Keratinocyte (primary cell): ENCODE results near the gene PKNOX2. TPM values are rescaled to one million over a fixed set of nuclear protein-coding genes. Genes with fewer than 3 reads are reported as not detected.

ENCODE experiments used
- DNase-seq: peaks from one replicate; pipeline ENCODE4 v3.0.0-alpha.2; 2011; ENCODE audit warnings: low read depth, missing footprints, low spot score
- FAIRE-seq: peaks from 2 replicates; lab custom pipeline; 2011; peaks lifted over from hg19 to GRCh38; lab: Jason Lieb, UNC
- H2AFZ ChIP-seq: 2 replicates; pipeline ENCODE4 v1.6.0; 2012; ENCODE audit warnings: low read length, control low read depth, inconsistent platforms; ENCODE audit not compliant: control insufficient read depth
- H3K27ac ChIP-seq: 2 replicates; pipeline ENCODE4 v1.5.1; 2011; ENCODE audit warnings: low read length; ENCODE audit not compliant: control insufficient read depth, insufficient read depth
- H3K27me3 ChIP-seq: 3 replicates; pipeline ENCODE4 v1.6.0; 2011; ENCODE audit warnings: low read length; ENCODE audit not compliant: control insufficient read depth, insufficient read depth; ENCODE audit errors: extremely low read depth
- H3K36me3 ChIP-seq, 2 experiments: 2 replicates in 1 of 2; 3 replicates in 1 of 2; pipeline ENCODE4 v1.5.1; 2011; ENCODE audit warnings: low read length in 2 of 2, mild to moderate bottlenecking in 1 of 2; ENCODE audit not compliant: control insufficient read depth in 2 of 2, insufficient read depth in 2 of 2; ENCODE audit errors: extremely low read depth in 1 of 2
- H3K4me1 ChIP-seq: 3 replicates; pipeline ENCODE4 v1.5.1; 2011; ENCODE audit warnings: low read length; ENCODE audit not compliant: control insufficient read depth, insufficient read depth; ENCODE audit errors: extremely low read depth
- H3K4me2 ChIP-seq: 3 replicates; pipeline ENCODE4 v1.6.0; 2011; ENCODE audit warnings: low read depth, low read length; ENCODE audit not compliant: control insufficient read depth, insufficient read depth; ENCODE audit errors: extremely low read depth
- H3K4me3 ChIP-seq, 3 experiments: fragments of 200-600 bp in 1 of 3; sonication (generic) in 1 of 3; 2 replicates in 2 of 3; 3 replicates in 1 of 3; pipeline ENCODE4 v1.5.1; 2011 to 2016; ENCODE audit warnings: low read length in 3 of 3, mild to moderate bottlenecking in 3 of 3, control low read depth in 2 of 3, inconsistent platforms in 1 of 3, low read depth in 1 of 3, mixed read lengths in 1 of 3, mixed run types in 1 of 3, moderate library complexity in 1 of 3; ENCODE audit not compliant: control insufficient read depth in 2 of 3, insufficient read depth in 2 of 3; ENCODE audit errors: extremely low read depth in 1 of 3
- H3K79me2 ChIP-seq: 2 replicates; pipeline ENCODE4 v1.6.0; 2012; ENCODE audit warnings: low read length; ENCODE audit not compliant: control insufficient read depth, insufficient read depth
- H3K9ac ChIP-seq: 3 replicates; pipeline ENCODE4 v1.6.0; 2011; ENCODE audit warnings: low read length; ENCODE audit not compliant: control insufficient read depth, insufficient read depth; ENCODE audit errors: extremely low read depth
- H3K9me1 ChIP-seq: 3 replicates; pipeline ENCODE4 v1.6.0; 2011; ENCODE audit warnings: low read length; ENCODE audit not compliant: control insufficient read depth, insufficient read depth; ENCODE audit errors: extremely low read depth
- H3K9me3 ChIP-seq: 2 replicates; pipeline ENCODE4 v1.5.1; 2012; ENCODE audit warnings: low read depth, low read length; ENCODE audit not compliant: control insufficient read depth
- H4K20me1 ChIP-seq: 3 replicates; pipeline ENCODE4 v1.6.0; 2011; ENCODE audit warnings: low read length; ENCODE audit not compliant: control insufficient read depth, insufficient read depth; ENCODE audit errors: extremely low read depth
- EZH2 ChIP-seq: IDR thresholded peaks from one replicate; pipeline ENCODE4 v1.6.1; 2012; ENCODE audit warnings: inconsistent platforms, mild to moderate bottlenecking, low read length, moderate library complexity
- dilution Hi-C: fragments of 300-500 bp; cut with MboI; formaldehyde crosslinking; loops from one replicate; pipeline ENCODE4 v1.7.0; 2020; ENCODE audit warnings: low sequenced_read_pairs; ENCODE audit not compliant: extremely low pct_ligation_motif_present
- polyA plus RNA-seq, 5 experiments: library from polyadenylated mRNA; depleted of rRNA in 3 of 5; stranded (reverse) in 3 of 5; stranded (forward) in 1 of 5; unstranded in 1 of 5; fragments of >200 nt; gene quantifications; 1 replicate in 1 of 5; 2 replicates in 3 of 5; 3 replicates in 1 of 5; pipeline versions ENCODE4 v1.2.1 to v1.2.3, GENCODE V29; 2011 to 2012; ENCODE audit warnings: missing spikeins in 2 of 5, low read depth in 1 of 5, low replicate concordance in 1 of 5
- TF ChIP-seq, protein P1 (sequence below), 3 experiments: IDR thresholded peaks in 1 of 3; conservative IDR thresholded peaks in 1 of 3; optimal IDR thresholded peaks in 1 of 3; 2 replicates in 2 of 3; 3 replicates in 1 of 3; pipeline versions ENCODE3 to v1.5.1; 2011; ENCODE audit warnings: low read length in 3 of 3, mild to moderate bottlenecking in 3 of 3, moderate library complexity in 2 of 3, control low read depth in 1 of 3, inconsistent platforms in 1 of 3; ENCODE audit not compliant: insufficient read depth in 2 of 3; ENCODE audit errors: extremely low read depth in 1 of 3

The PKNOX2 gene
- polyA plus RNA-seq, 1 donor (not counting 4 experiments of a cell fraction or from before 2014, with no cell fraction given): 0.05 TPM

GRCh38 chr11:125465701-125466100 is 301.1 kb downstream of the PKNOX2 start:
- Histone ChIP-seq H4K20me1 (no peaks in the 10 kb centered on the region), H3K9me3 (no peaks in the 10 kb centered on the region), H3K79me2 (peaks cover 10% of the 10 kb centered on the region), H3K4me3 (no peak overlapping the region), H2AFZ (no peak overlapping the region), H3K9me1 (no peaks in the 10 kb centered on the region), H3K27me3 (no peaks in the 10 kb centered on the region), H3K9ac (no peak overlapping the region), H3K36me3 (peaks cover 19 to 34% of the 10 kb centered on the region in 2 experiments), H3K4me2 (no peak overlapping the region), H3K27ac (no peak overlapping the region), H3K4me1 (peaks cover 10% of the 10 kb centered on the region)
- DNase-seq (no peak), FAIRE-seq (no peak)
- dilution Hi-C loops: no loop called here
- TF ChIP-seq, protein P1, sequence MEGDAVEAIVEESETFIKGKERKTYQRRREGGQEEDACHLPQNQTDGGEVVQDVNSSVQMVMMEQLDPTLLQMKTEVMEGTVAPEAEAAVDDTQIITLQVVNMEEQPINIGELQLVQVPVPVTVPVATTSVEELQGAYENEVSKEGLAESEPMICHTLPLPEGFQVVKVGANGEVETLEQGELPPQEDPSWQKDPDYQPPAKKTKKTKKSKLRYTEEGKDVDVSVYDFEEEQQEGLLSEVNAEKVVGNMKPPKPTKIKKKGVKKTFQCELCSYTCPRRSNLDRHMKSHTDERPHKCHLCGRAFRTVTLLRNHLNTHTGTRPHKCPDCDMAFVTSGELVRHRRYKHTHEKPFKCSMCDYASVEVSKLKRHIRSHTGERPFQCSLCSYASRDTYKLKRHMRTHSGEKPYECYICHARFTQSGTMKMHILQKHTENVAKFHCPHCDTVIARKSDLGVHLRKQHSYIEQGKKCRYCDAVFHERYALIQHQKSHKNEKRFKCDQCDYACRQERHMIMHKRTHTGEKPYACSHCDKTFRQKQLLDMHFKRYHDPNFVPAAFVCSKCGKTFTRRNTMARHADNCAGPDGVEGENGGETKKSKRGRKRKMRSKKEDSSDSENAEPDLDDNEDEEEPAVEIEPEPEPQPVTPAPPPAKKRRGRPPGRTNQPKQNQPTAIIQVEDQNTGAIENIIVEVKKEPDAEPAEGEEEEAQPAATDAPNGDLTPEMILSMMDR (optimal IDR thresholded peaks at IDR 0.05 in 1 of 3, IDR thresholded peaks at IDR 0.05 in 1 of 3, conservative IDR thresholded peaks at IDR 0.05 in 1 of 3; ENCODE audit: extremely low read depth in 1 of 3, insufficient read depth in 2 of 3, low read length in 3 of 3): no peak
- no peak for TF ChIP-seq EZH2

DNA sequence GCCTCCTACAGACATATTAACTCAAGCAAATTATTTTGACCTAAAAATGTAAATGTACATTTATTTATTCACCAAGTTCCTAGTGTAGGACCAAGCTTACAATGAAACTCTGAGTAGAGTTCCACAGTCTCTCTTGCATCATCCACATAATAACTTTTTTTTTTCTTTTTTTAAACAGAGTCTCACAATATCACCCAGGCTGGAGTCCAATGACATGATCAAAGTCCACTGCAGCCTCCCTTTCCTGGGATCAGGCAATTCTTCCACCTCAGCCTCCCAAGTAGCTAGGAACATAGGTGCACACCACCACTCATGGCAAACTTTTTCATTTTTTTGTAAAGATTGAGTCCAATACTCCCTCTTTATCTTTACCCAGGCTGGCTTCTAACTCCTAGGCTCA is 303.5 kb downstream of the PKNOX2 start:
- H3K4me3 ChIP-seq: no peak overlapping the region
- H2AFZ ChIP-seq: no peak overlapping the region
- no peak overlapping the region for H3K9ac ChIP-seq
- FAIRE-seq: no peak
- peaks cover 10% of the 10 kb centered on the region for H3K4me1 ChIP-seq
- H3K9me3 ChIP-seq: no peaks in the 10 kb centered on the region
- no peak for TF ChIP-seq EZH2
- TF ChIP-seq, protein P1 (optimal IDR thresholded peaks at IDR 0.05 in 1 of 3, IDR thresholded peaks at IDR 0.05 in 1 of 3, conservative IDR thresholded peaks at IDR 0.05 in 1 of 3; ENCODE audit: extremely low read depth in 1 of 3, insufficient read depth in 2 of 3, low read length in 3 of 3): no peak
- dilution Hi-C loops: no loop called here
- H4K20me1 ChIP-seq: no peaks in the 10 kb centered on the region
- H3K27me3 ChIP-seq: no peaks in the 10 kb centered on the region
- H3K36me3 ChIP-seq: peaks cover 9 to 18% of the 10 kb centered on the region in 2 experiments
- no peak overlapping the region for H3K4me2 ChIP-seq
- H3K9me1 ChIP-seq: no peaks in the 10 kb centered on the region
- H3K79me2 ChIP-seq: peaks cover 15% of the 10 kb centered on the region
- no peak overlapping the region for H3K27ac ChIP-seq
- no peak for DNase-seq
